GM06990 (cell line): Measurements from ENCODE around the gene SLC7A10.

Source experiments
- DNase-seq: peaks from one replicate; pipeline ENCODE4 v3.0.0-alpha.2; 2011; ENCODE audit not compliant: insufficient read length; ENCODE audit errors: extremely low read depth
- H3K27me3 ChIP-seq: replicated peaks from 2 replicates; pipeline ENCODE4 v1.6.0; 2011; ENCODE audit warnings: low read length; ENCODE audit not compliant: control insufficient read depth, insufficient read depth
- H3K36me3 ChIP-seq: 2 replicates; pipeline ENCODE4 v1.5.1; 2011; ENCODE audit warnings: low read length; ENCODE audit not compliant: control insufficient read depth, insufficient read depth
- H3K4me3 ChIP-seq: replicated peaks from 2 replicates; pipeline ENCODE4 v1.5.1; 2011; ENCODE audit warnings: low read depth, mild to moderate bottlenecking, control low read depth, low read length
- CTCF ChIP-seq: IDR thresholded peaks from 2 replicates; pipeline ENCODE4 v1.5.1; 2011; ENCODE audit warnings: low read length, control low read depth, mild to moderate bottlenecking, inconsistent platforms; ENCODE audit not compliant: insufficient read depth, poor library complexity, severe bottlenecking

Gene SLC7A10

GRCh38 chr19:33206261-33207039 is 19.2 kb downstream of the SLC7A10 start:
- no peak for TF ChIP-seq CTCF
- Histone ChIP-seq H3K4me3 (no peak overlapping the region), H3K27me3 (no peaks in the 10 kb centered on the region), H3K36me3 (no peaks in the 10 kb centered on the region)
- DNase-seq: no peak

- H3K36me3 ChIP-seq: no peaks in the 10 kb centered on the region
- H3K4me3 ChIP-seq: no peak overlapping the region
- no peak for TF ChIP-seq CTCF
- no peak for DNase-seq
- no peaks in the 10 kb centered on the region for H3K27me3 ChIP-seq
Observed at GRCh38 chr19:33205531-33206260, 20.0 kb downstream of the SLC7A10 start.

DNA sequence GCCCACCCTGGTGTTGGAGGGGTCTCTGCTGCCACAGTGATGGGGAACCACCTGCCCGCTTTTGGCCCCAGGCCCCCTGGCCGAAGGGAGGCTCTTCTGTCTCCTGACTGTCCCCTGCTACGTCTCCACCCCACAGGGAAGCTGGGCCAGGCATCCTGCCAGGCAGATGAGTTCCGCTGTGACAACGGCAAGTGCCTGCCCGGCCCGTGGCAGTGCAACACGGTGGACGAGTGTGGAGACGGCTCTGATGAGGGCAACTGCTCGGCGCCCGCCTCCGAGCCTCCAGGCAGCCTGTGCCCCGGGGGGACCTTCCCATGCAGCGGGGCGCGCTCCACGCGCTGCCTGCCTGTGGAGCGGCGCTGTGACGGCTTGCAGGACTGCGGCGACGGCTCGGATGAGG is 20.5 kb downstream of the SLC7A10 start:
- TF ChIP-seq CTCF: no peak
- Histone ChIP-seq H3K4me3 (no peak overlapping the region), H3K36me3 (no peaks in the 10 kb centered on the region), H3K27me3 (no peaks in the 10 kb centered on the region)
- no peak for DNase-seq

DNA sequence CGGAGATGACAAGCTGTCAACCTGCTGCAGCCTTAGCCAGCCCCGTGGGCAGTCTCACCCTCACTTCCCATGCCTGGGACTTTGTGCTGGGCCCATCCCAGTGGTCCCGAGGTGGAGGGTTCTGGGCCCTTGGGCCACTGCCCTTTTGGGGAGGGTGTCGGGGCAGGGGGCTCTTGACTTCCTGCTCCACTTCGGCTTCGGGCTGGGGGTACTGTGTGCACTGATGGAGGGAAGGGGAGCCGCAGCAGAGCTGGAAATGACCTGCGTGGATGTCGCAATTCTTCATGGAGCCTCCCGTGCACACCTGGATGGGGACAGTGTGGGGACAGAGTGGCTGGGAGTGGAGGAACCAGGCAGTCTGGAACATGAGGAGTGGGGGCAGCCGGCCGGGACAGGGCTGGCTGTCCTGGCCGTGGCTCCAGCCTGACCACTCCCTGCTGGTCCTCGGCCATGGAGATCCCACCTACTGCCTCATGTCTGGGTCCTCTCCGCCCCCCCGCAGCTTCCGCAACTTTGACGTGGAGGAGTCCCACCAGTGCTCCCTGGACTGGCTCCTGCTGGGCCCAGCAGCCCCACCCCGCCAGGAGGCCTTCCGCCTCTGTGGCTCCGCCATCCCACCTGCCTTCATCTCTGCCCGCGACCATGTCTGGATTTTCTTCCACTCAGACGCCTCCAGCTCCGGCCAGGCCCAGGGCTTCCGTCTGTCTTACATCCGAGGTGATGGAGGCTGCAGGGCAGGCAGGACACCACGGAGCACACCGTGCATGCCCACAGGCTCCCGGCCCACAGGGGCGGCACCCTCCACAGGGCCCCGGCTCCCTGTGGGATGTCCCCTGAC is 21.3 kb downstream of the SLC7A10 start:
- H3K36me3 ChIP-seq: no peaks in the 10 kb centered on the region
- no peak for TF ChIP-seq CTCF
- no peak for DNase-seq

GRCh38 chr19:33203529-33203928 is 22.1 kb downstream of the SLC7A10 start:
- H3K36me3 ChIP-seq: no peaks in the 10 kb centered on the region
- no peak for DNase-seq
- H3K27me3 ChIP-seq: no peaks in the 10 kb centered on the region
- no peak for TF ChIP-seq CTCF
- no peak overlapping the region for H3K4me3 ChIP-seq

More for the DNA sequence above, 21.3 kb downstream of the SLC7A10 start:
- Histone ChIP-seq H3K4me3 (no peak overlapping the region), H3K27me3 (no peaks in the 10 kb centered on the region)
